Right lobe of liver (tissue), 4 donors: ENCODE measurements around the gene GHR.

ENCODE experiments used
- POLR2A ChIP-seq: fragments of 450-650 bp; IDR thresholded peaks from one replicate; pipeline ENCODE4 v1.6.1; 2017; ENCODE audit warnings: antibody characterized with exemption, mild to moderate bottlenecking
- TF ChIP-seq, protein P1 (sequence below), 4 donors: fragments of 200-600 bp in 3 of 4; fragments of 450-650 bp in 1 of 4; IDR thresholded peaks; one replicate each; pipeline versions ENCODE4 v1.5.1 to v1.8.0; 2016 to 2022; ENCODE audit warnings: antibody characterized with exemption in 4 of 4, mild to moderate bottlenecking in 2 of 4
- donor health status: DM: no; HTN: no; CAD: no.
- donor health status: DM: no; HTN: no; CAD: no.
- donor health status: DM: no; HTN: yes; CAD: no.

DNA sequence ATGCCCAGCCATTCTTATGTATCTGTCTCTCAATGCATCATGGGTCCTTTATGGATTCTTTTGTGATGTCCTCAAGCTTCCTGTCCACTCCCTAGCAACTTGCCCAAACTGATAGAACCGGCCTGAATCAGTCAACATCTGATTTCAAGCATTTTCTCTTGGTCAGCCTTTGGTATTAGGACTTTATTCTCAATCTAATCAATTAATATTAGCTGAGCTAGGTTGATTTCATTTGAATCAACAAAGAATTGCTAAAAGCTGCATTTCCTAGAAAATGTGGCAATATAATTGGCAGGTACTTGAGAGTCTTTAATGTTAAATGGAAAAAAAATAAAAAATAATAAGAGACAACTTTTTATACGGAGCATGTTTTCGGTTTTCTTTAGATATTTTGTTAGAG, 121.8 kb downstream of the GHR start:
- no peak for TF ChIP-seq POLR2A
- TF ChIP-seq, protein P1, sequence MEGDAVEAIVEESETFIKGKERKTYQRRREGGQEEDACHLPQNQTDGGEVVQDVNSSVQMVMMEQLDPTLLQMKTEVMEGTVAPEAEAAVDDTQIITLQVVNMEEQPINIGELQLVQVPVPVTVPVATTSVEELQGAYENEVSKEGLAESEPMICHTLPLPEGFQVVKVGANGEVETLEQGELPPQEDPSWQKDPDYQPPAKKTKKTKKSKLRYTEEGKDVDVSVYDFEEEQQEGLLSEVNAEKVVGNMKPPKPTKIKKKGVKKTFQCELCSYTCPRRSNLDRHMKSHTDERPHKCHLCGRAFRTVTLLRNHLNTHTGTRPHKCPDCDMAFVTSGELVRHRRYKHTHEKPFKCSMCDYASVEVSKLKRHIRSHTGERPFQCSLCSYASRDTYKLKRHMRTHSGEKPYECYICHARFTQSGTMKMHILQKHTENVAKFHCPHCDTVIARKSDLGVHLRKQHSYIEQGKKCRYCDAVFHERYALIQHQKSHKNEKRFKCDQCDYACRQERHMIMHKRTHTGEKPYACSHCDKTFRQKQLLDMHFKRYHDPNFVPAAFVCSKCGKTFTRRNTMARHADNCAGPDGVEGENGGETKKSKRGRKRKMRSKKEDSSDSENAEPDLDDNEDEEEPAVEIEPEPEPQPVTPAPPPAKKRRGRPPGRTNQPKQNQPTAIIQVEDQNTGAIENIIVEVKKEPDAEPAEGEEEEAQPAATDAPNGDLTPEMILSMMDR (IDR thresholded peaks at IDR 0.05): no peak
